Trophoblast cell (in vitro differentiated cells and primary cell): Measurements from ENCODE around the gene KLK4.

Experiments
- DNase-seq, 2 donors: peaks; one replicate each; pipeline ENCODE4 v3.0.0-alpha.2; 2016
- H2AFZ ChIP-seq: 2 replicates; pipeline ENCODE4 v1.6.1; 2013; ENCODE audit warnings: low read length, moderate library complexity, mild to moderate bottlenecking; ENCODE audit not compliant: insufficient read depth, poor library complexity
- H2AK5ac ChIP-seq: 2 replicates; pipeline ENCODE4 v1.6.1; 2013; ENCODE audit warnings: mild to moderate bottlenecking, low read length
- H2BK120ac ChIP-seq: 2 replicates; pipeline ENCODE4 v1.6.1; 2013; ENCODE audit warnings: low read length, mild to moderate bottlenecking, moderate library complexity; ENCODE audit not compliant: insufficient read depth, poor library complexity
- H2BK12ac ChIP-seq: 2 replicates; pipeline ENCODE4 v1.6.1; 2013; ENCODE audit warnings: mild to moderate bottlenecking, low read length, moderate library complexity
- H2BK5ac ChIP-seq: 2 replicates; pipeline ENCODE4 v1.6.1; 2013; ENCODE audit warnings: low read length, low read depth, moderate library complexity, mild to moderate bottlenecking; ENCODE audit not compliant: poor library complexity
- H3K14ac ChIP-seq: 2 replicates; pipeline ENCODE4 v1.6.1; 2013; ENCODE audit warnings: mild to moderate bottlenecking, low read length
- H3K18ac ChIP-seq: 2 replicates; pipeline ENCODE4 v1.6.1; 2013; ENCODE audit warnings: mild to moderate bottlenecking, low read length
- H3K23ac ChIP-seq: 2 replicates; pipeline ENCODE4 v1.6.1; 2013; ENCODE audit warnings: low read length
- H3K27ac ChIP-seq: 2 replicates; pipeline ENCODE4 v1.5.1; 2013; ENCODE audit warnings: low read depth, mild to moderate bottlenecking, inconsistent platforms, low read length, moderate library complexity
- H3K27me3 ChIP-seq: 2 replicates; pipeline ENCODE4 v1.6.1; 2013; ENCODE audit warnings: inconsistent platforms, mild to moderate bottlenecking, low read length, moderate library complexity; ENCODE audit not compliant: insufficient read depth
- H3K36me3 ChIP-seq, 2 experiments: 1 replicate in 1 of 2; 2 replicates in 1 of 2; pipeline ENCODE4 v1.6.1; 2013; ENCODE audit warnings: low read length in 2 of 2, mild to moderate bottlenecking in 2 of 2, moderate library complexity in 1 of 2; ENCODE audit not compliant: insufficient read depth in 2 of 2, control insufficient read depth in 1 of 2
- H3K4ac ChIP-seq: 2 replicates; pipeline ENCODE4 v1.6.1; 2013; ENCODE audit warnings: low read depth, mild to moderate bottlenecking, low read length, moderate library complexity
- H3K4me1 ChIP-seq, 2 experiments: 1 replicate in 1 of 2; 2 replicates in 1 of 2; pipeline ENCODE4 v1.6.1; 2013; ENCODE audit warnings: low read length in 2 of 2, mild to moderate bottlenecking in 2 of 2, moderate library complexity in 1 of 2; ENCODE audit not compliant: insufficient read depth in 2 of 2, control insufficient read depth in 1 of 2
- H3K4me2 ChIP-seq: 2 replicates; pipeline ENCODE4 v1.6.1; 2013; ENCODE audit warnings: inconsistent platforms, mild to moderate bottlenecking, low read length, moderate library complexity
- H3K4me3 ChIP-seq: 2 replicates; pipeline ENCODE4 v1.5.1; 2013; ENCODE audit warnings: mild to moderate bottlenecking, low read depth, low read length, inconsistent platforms
- H3K79me1 ChIP-seq: one replicate; pipeline ENCODE4 v1.6.1; 2013; ENCODE audit warnings: low read length
- H3K79me2 ChIP-seq: 2 replicates; pipeline ENCODE4 v1.6.1; 2013; ENCODE audit warnings: low read length, mild to moderate bottlenecking; ENCODE audit not compliant: control insufficient read depth, insufficient read depth, poor library complexity
- H3K9ac ChIP-seq: 2 replicates; pipeline ENCODE4 v1.6.1; 2013; ENCODE audit warnings: mild to moderate bottlenecking, low read length
- H3K9me3 ChIP-seq: 2 replicates; pipeline ENCODE4 v1.6.1; 2013; ENCODE audit warnings: low read depth, mild to moderate bottlenecking, control low read depth, inconsistent platforms, low read length; ENCODE audit not compliant: insufficient read depth
- H4K12ac ChIP-seq: 2 replicates; pipeline ENCODE4 v1.6.1; 2013; ENCODE audit warnings: low read depth, mild to moderate bottlenecking, low read length, moderate library complexity
- H4K8ac ChIP-seq: 2 replicates; pipeline ENCODE4 v1.6.1; 2013; ENCODE audit warnings: low read depth, mild to moderate bottlenecking, low read length, moderate library complexity
- H4K91ac ChIP-seq: one replicate; pipeline ENCODE4 v1.6.1; 2013; ENCODE audit warnings: low read depth, mild to moderate bottlenecking, low read length, moderate library complexity
- WGBS: extraction: QIAGEN DNeasy Blood & Tissue Kit; methylation state at CpG from one replicate; pipeline ENCODE4 v1.1.7; 2013; ENCODE audit warnings: missing lambda C conversion rate; ENCODE audit not compliant: insufficient read length, insufficient coverage; ENCODE audit errors: extremely low coverage; 5-methylcytosine and 5-hydroxymethylcytosine counted together

Gene KLK4

DNA sequence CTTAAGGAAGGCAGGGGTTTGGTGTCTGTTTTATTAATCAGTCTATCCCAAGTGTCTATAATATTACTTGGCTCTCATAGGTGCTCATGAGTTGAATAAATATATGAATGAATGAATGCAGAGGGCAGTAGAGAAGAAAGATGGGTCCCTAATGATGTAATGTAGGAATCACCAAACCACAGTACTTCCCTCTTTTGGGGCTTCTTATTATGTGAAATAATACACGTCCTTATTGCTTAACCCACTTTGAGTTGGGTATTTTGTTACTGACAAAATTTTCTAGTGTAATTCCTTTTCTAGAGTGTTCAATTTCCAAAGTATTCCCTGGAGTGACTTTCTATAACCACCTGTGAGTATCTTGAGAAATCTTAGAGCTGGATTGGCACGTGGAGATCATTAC, 28.4 kb upstream of the KLK4 start:
- no peak overlapping the region for H3K18ac ChIP-seq
- no peak overlapping the region for H2BK12ac ChIP-seq
- H4K12ac ChIP-seq: no peak overlapping the region
- no peak overlapping the region for H3K4ac ChIP-seq
- H4K91ac ChIP-seq: no peak overlapping the region
- no peaks in the 10 kb centered on the region for H3K27me3 ChIP-seq
- no CpG with 5 or more reads among the region's 2 CpGs for WGBS
- no peak for DNase-seq
- no peak overlapping the region for H3K14ac ChIP-seq
- no peak overlapping the region for H2AK5ac ChIP-seq
- H3K27ac ChIP-seq: no peak overlapping the region
- H2BK120ac ChIP-seq: no peak overlapping the region
- H2AFZ ChIP-seq: no peak overlapping the region
- H3K4me3 ChIP-seq: no peak overlapping the region
- no peak overlapping the region for H3K23ac ChIP-seq
- H4K8ac ChIP-seq: no peak overlapping the region
- H2BK5ac ChIP-seq: no peak overlapping the region
- no peaks in the 10 kb centered on the region for H3K9me3 ChIP-seq
- no peaks in the 10 kb centered on the region for H3K79me1 ChIP-seq
- H3K36me3 ChIP-seq: no peaks in the 10 kb centered on the region
- H3K79me2 ChIP-seq: no peaks in the 10 kb centered on the region
- no peak overlapping the region for H3K9ac ChIP-seq
- H3K4me2 ChIP-seq: no peak overlapping the region
- peaks cover 0 to 3% of the 10 kb centered on the region in 2 experiments for H3K4me1 ChIP-seq

DNA sequence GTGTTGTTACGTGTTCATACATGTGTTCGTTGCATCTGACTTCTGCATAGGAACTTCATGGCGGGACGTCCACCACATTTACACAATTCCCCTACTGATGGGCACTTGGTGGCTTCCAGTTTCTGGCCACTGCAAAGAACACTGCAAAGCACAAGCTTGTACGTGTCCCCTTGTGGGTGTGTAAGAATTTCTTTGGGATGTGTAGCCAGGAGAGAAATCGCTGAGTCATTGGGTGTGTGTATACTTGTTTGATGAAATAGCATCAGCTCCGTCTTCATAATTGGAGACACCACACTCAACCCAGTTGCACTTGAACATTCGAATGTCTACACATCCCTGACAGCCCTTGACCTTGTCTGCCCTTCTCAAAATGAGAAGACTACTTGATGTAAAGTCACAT, 22.4 kb upstream of the KLK4 start:
- no peak overlapping the region for H3K27ac ChIP-seq
- no peak overlapping the region for H3K14ac ChIP-seq
- H3K18ac ChIP-seq: no peak overlapping the region
- DNase-seq: no peak
- H3K23ac ChIP-seq: no peak overlapping the region
- no peak overlapping the region for H2AFZ ChIP-seq
- no peak overlapping the region for H3K4me2 ChIP-seq
- peaks cover 0 to 2% of the 10 kb centered on the region in 2 experiments for H3K4me1 ChIP-seq
- no peak overlapping the region for H2BK5ac ChIP-seq
- no peaks in the 10 kb centered on the region for H3K79me2 ChIP-seq
- H4K8ac ChIP-seq: no peak overlapping the region
- H3K27me3 ChIP-seq: no peaks in the 10 kb centered on the region
- no peak overlapping the region for H3K4ac ChIP-seq
- H4K12ac ChIP-seq: peak overlapping the region; percentile 39
- H3K36me3 ChIP-seq: no peaks in the 10 kb centered on the region
- H3K9ac ChIP-seq: no peak overlapping the region
- no peak overlapping the region for H2AK5ac ChIP-seq
- no peak overlapping the region for H2BK120ac ChIP-seq
- H3K9me3 ChIP-seq: no peaks in the 10 kb centered on the region
- no CpG with 5 or more reads among the region's 8 CpGs for WGBS
- no peak overlapping the region for H3K4me3 ChIP-seq
- H2BK12ac ChIP-seq: no peak overlapping the region
- peak overlapping the region; percentile 6 for H4K91ac ChIP-seq
- no peaks in the 10 kb centered on the region for H3K79me1 ChIP-seq

DNA sequence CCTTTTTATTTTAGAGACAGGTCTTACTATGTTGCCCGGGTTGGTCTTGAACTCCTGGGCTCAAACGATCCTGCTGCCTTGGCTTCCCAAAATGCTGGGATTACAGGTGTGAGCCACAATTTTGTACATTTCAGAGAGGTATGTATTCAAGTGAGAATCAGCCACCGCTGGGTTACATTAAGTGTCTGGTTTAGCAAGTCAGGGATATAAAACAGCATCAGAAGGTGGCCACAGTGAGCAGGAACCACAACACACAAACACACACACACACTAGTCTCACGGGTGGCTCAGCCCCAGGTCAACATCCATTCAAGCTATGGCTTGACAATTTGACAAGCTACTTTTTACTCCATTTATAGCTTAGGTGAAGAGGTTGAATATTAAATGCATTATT, 21.5 kb upstream of the KLK4 start:
- no peaks in the 10 kb centered on the region for H3K79me2 ChIP-seq
- no CpG with 5 or more reads among the region's 4 CpGs for WGBS
- no peaks in the 10 kb centered on the region for H3K79me1 ChIP-seq
- DNase-seq: no peak
- H3K18ac ChIP-seq: no peak overlapping the region
- no peak overlapping the region for H3K14ac ChIP-seq
- H2AK5ac ChIP-seq: no peak overlapping the region
- no peak overlapping the region for H3K27ac ChIP-seq
- H2BK120ac ChIP-seq: no peak overlapping the region
- H3K9ac ChIP-seq: no peak overlapping the region
- H3K4me3 ChIP-seq: no peak overlapping the region
- H3K36me3 ChIP-seq: no peaks in the 10 kb centered on the region
- H3K4me1 ChIP-seq: peaks cover 0 to 2% of the 10 kb centered on the region in 2 experiments
- H3K27me3 ChIP-seq: no peaks in the 10 kb centered on the region
- H2AFZ ChIP-seq: no peak overlapping the region
- H2BK12ac ChIP-seq: no peak overlapping the region
- H3K4me2 ChIP-seq: no peak overlapping the region
- H3K9me3 ChIP-seq: no peaks in the 10 kb centered on the region
- H4K12ac ChIP-seq: no peak overlapping the region
- H2BK5ac ChIP-seq: no peak overlapping the region
- no peak overlapping the region for H4K8ac ChIP-seq
- H3K23ac ChIP-seq: no peak overlapping the region
- no peak overlapping the region for H4K91ac ChIP-seq
- H3K4ac ChIP-seq: no peak overlapping the region

DNA sequence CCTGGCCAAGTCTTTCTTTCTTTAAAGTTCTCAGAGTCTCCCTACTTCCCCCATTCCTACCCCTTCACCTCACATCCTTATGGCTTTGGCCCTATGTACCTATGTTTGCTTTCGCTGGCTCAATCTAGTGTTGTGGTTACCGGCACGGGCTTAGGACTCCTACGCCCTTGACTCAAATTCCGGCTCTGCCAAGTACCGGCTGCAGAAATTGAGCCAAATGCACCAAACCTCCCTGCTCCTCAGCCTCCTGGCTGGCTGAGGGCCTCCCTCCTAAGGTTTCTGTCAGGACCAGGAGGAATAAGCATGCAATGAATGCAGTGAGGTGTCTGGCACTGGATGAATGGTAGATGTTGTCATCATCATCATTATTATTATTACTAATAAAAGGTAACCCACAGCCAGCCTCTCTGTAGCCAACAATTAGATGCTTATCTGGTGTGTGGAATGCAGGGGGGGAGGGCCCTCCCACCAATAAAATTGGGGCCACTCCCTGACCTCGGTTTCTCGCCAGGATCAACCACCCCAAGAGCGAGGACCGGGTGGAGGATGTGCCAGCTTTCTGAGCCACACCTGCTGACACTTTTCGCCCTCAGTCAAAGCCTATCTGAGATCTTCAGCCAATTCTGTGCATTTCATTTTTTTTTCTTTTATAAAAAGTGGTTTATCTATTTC, 21.0 kb upstream of the KLK4 start:
- Histone ChIP-seq H4K12ac (no peak overlapping the region), H2AFZ (no peak overlapping the region), H2BK5ac (no peak overlapping the region), H3K4me2 (no peak overlapping the region), H4K8ac (no peak overlapping the region), H3K4me1 (peaks cover 0 to 2% of the 10 kb centered on the region in 2 experiments), H2BK12ac (no peak overlapping the region), H3K18ac (no peak overlapping the region), H2AK5ac (no peak overlapping the region), H3K9me3 (no peaks in the 10 kb centered on the region), H4K91ac (no peak overlapping the region), H3K14ac (no peak overlapping the region), H3K79me1 (no peaks in the 10 kb centered on the region), H3K9ac (no peak overlapping the region), H3K27me3 (no peaks in the 10 kb centered on the region), H2BK120ac (no peak overlapping the region), H3K27ac (no peak overlapping the region), H3K4me3 (no peak overlapping the region), H3K4ac (no peak overlapping the region), H3K36me3 (no peaks in the 10 kb centered on the region), H3K23ac (no peak overlapping the region), H3K79me2 (no peaks in the 10 kb centered on the region)
- no CpG with 5 or more reads among the region's 11 CpGs for WGBS
- no peak for DNase-seq
